ENCODE data around the gene BBLN.

DNA sequence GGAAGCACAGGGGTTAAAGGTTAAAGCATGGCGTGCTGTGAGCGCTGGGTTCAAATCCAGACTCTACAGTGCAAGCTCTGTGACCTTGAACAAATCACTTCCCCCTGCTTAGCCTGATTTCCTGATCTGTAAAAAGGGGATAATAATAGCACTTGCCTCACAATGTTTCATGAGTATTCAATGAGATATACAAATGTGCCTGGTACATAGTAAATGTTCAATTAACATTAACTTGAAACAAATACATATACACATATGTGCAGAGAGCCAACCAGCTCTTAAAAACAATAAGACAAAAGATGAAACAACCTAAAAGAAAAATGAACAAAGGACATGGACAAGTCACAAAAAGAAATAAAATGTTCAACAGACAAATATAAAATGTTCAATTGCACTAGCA is 27.3 kb downstream of the BBLN start:
- TF ChIP-seq, protein P1, sequence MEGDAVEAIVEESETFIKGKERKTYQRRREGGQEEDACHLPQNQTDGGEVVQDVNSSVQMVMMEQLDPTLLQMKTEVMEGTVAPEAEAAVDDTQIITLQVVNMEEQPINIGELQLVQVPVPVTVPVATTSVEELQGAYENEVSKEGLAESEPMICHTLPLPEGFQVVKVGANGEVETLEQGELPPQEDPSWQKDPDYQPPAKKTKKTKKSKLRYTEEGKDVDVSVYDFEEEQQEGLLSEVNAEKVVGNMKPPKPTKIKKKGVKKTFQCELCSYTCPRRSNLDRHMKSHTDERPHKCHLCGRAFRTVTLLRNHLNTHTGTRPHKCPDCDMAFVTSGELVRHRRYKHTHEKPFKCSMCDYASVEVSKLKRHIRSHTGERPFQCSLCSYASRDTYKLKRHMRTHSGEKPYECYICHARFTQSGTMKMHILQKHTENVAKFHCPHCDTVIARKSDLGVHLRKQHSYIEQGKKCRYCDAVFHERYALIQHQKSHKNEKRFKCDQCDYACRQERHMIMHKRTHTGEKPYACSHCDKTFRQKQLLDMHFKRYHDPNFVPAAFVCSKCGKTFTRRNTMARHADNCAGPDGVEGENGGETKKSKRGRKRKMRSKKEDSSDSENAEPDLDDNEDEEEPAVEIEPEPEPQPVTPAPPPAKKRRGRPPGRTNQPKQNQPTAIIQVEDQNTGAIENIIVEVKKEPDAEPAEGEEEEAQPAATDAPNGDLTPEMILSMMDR (conservative IDR thresholded peaks at IDR 0.05; ENCODE audit: low read depth, low read length), result no peak
- TF ChIP-seq EZH2 (IDR thresholded peaks at IDR 0.05; ENCODE audit: borderline replicate concordance, low read depth, low read length, poor library complexity, severe bottlenecking), result no peak
